GM12874 (cell line): Measurements from ENCODE around the gene TRPV6.

Source experiments
- CTCF ChIP-seq: IDR thresholded peaks from 2 replicates; pipeline ENCODE4 v1.5.1; 2011; ENCODE audit warnings: low read depth, mild to moderate bottlenecking, control low read depth, low read length, moderate library complexity; ENCODE audit not compliant: insufficient read depth

Gene TRPV6

GRCh38 chr7:142854372-142855113 is 31.0 kb downstream of the TRPV6 start, which contains the start of gene EPHB6:
TSS of gene EPHB6 (plus strand) at chr7:142855076. CDS start at chr7:142863228, 8,152 bp downstream.
- no peak for TF ChIP-seq CTCF

- TF ChIP-seq CTCF, result peak; percentile 73
These were observed 31.7 kb downstream of the TRPV6 start for GRCh38 chr7:142853739-142854371.

GRCh38 chr7:142851919-142852318 is 33.6 kb downstream of the TRPV6 start:
- TF ChIP-seq CTCF, result no peak

GRCh38 chr7:142851269-142851668 is 34.3 kb downstream of the TRPV6 start:
- no peak for TF ChIP-seq CTCF

- no peak for TF ChIP-seq CTCF
These were observed 38.2 kb downstream of the TRPV6 start for GRCh38 chr7:142847353-142847752.

- no peak for TF ChIP-seq CTCF
These were observed 43.2 kb downstream of the TRPV6 start for GRCh38 chr7:142842251-142842766.

- no peak for TF ChIP-seq CTCF
These were observed 46.9 kb downstream of the TRPV6 start for GRCh38 chr7:142838461-142839213.
